ENCODE results near the gene USP47.

Gene USP47

DNA sequence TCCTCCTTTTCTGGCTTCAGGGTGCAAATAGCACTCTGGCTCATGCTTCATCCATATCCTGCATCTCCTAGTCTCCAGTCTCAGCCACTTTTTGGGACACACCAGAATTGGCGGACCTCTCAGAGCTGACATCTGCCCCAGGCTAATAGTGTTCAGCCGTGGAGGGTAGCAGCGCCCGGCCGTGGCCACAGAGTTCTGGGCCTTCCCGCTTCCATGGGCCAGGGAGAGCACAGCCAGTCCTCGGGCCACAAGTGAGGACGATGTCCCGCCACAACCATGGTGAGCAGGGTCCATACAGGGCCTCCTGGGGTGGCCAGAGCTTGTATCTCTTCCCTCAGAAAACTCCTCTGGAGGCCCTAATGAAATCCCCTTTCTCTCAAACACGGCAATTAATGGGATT, 140.7 kb downstream of the USP47 start:
- DNase-seq (ENCODE audit: low spot score), result no peak

DNA sequence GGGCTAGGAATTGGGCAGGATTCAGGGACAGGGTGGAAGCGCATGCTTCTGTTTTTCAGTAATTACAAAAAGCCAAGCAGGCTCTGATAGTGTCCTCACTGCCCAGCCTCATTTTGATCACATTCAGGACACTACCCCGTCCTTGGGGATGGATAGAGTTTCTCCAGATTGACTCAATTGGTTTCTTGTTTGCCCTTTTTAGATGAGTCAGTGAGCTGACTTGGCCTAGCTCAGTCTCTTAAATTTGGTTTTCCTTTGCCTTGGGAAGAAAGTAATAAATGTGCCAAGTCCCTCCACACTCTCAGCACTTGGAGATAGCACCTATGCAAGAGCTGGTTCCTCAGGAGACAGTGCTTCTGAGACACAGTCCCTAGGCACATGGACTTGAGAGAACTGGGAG, 141.2 kb downstream of the USP47 start:
- DNase-seq (ENCODE audit: low spot score), result no peak

DNA sequence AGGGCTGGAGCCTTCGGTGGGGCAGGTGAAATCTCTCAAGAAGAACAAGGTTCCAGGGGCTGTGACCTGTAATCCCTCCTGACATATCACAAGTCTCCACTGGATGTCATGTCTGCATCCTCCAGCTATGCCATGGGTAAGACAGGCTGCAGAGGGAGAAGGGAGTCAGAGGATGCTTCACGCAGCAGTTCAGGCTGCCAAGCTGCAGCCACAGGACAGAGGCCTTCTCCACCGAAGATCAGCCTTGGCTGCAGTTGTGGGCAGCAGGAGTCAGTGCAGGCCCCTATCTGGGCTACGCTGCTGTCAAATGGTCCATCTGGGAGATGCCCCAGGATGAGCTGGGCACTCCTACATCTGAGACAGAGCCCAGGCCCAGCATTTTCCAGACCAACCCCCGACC, 141.7 kb downstream of the USP47 start:
- DNase-seq (ENCODE audit: low spot score), result no peak

DNA sequence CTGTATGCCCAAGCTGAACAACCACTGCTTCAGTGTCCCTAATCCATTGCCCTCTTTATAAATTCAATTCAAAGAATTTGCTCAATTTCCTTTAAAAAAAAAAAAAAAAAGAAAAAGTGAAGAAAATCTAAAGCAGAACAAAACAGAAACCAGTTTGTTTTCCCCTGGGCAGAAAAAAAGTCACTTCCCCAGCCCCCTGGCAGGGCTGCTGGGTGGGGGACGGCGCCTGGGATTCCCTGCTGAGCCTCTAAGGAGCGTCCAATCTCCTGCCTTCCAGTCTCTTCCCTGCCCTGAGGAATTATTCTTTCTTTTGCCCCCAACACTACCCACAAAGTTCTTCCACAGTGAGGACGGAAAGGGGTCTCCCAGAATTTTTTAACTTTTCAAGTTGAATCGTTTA, 142.8 kb downstream of the USP47 start:
- no peak for DNase-seq (ENCODE audit: low spot score)

DNA sequence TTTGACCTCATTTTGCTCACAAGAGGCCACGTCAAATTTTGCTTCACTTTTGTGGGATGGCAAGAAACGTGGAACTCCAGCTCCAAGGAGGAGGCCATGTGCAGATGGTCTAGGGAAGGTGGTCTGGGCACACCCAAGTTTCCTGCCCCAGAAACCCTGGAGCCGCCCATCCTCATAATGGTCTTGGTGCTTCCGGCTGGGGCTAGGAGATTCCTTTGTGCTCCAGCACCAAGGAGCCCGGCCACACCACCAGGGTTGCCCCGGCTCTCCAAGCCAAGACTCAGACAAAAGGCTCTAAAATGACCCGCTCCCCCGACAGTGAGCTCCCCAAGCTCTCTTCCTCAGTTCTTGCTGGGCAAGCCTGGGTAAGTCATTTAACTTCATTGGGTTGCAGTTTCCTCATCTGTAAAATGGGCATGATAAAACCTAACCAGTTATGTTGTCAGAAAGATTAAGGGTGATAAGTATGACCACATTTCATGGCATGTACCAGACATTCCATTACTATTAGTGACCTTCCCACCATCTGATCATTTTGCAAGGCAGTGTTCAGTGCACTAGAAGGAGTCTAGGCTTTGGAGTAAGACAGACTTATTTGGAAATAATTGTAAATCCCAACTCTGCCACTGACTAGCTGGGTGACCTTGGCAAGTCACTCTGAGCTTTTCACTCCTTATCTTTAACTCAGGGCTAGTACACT, 143.4 kb downstream of the USP47 start:
- DNase-seq (ENCODE audit: low spot score), result no peak

DNA sequence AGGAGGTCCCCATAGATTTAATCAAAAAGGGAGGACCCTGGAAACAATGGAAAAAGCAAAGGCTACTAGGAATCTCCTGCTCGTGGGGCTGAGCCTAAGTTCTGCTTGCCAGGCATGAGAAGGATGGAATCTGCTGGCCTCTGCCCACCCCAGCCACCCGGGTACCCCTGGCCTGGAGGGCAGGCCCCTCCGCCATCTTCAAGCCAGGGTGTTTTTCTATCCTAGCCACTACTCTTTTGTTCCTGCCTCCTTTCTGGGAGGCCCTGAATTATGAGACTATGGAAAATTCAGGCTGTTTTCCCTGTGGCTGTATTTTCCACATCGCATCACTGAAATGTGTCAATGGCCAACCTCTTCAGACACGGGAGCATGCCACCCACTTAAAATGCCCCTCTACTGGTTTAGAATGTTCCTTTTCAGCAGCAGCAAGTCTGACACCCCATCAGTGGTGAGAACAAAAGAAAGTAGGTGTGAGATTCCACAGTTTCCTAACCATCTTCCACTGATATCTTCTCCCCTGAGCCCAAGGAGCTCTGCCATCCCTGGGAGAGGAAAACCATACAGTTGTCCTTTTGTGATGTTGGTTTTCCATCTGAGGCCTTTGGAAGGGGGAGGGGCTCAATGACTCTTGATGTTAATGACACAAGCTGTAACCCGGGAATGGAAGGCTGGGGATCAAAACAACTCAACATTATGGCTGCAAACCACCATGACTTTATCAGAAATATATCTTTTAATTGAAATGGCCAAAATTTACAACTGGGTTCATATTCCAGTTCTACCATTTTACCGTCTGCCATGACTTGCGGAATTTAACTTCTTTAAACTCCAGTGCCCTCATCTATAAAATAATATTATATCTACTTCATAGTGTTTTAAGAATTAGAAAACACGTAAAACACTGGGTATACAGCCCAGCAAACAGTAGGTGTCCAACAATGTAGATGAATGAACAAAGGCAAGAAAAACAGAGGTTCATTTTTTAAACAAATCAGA, 144.5 kb downstream of the USP47 start:
- DNase-seq (ENCODE audit: low spot score), result no peak

DNA sequence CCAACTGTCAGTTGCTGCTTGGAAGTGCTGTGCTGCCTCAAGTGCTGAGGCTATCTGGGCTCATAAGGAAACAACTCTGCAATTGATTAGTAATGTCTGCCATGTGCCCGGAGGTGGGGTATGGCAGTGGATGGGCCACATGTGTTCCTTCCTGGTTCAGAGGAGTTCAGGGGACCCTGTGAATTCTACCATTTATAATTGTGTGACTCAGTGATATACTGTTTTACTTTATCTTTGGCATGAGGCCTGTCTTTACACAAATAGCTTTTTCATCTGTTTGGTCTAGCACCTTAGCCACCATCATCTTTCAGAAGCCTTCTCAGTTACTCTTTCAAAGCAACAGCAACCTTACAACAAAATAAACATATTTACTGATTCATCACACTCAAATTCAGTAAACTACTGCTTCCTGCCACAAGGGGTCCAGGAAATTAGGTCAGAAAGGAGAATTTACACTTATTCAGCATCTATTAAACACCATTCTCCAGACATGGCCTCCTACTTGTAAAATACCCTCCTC, 145.8 kb downstream of the USP47 start:
- peak; percentile 47 for DNase-seq (ENCODE audit: low spot score)

DNA sequence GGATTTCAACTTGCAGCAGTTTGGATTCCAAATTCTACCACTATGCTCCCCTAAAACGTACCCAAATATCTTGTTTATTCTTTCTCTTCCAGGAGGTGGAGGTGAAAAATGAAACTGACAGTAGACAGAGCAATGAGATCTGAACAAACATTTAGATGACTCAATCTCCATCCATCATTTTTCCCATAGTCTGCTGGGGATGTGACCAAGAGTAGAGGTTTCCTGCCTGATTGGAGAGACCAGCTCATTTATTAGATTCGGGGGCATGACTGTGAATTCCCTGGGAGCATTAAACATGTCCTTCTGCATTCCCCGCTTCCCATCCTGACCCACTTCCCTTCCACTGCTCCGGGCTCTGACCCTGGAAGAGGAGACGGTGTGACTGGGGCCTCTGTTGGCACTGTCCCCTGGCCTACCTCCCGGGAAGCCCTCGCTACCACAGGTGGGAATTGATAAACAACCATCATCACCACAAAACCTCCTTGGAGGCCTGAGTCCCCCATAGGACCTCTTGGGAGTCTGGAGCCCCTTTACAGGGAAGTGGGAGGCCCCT, 146.4 kb downstream of the USP47 start:
- no peak for DNase-seq (ENCODE audit: low spot score)

DNA sequence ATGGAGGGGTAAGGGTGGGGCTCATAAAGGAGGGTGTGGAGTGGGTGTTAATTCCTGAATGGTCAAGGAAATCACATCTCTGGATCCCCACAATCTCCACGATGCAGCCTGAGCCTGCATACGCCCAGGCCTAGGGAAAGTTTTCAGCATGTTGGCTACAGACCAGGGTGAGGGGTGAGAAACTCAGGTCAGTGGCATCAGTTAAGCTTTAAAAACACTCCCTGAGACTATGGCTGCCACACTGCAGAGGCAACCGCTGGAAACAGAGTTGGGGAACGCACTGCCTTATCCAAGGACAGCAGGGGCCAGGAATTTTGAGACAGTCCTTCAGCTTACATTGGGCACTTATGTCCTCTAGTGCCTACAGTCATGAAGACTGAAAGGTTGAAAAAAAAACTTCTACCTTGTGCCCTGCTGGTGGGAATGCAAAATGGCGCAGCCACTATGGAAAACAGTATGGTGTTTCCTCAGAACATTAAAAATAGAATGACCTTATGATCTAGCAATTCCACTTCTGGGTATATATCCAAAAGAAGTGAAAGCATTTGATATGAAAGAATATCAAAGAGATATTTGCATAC, 147.0 kb downstream of the USP47 start:
- no peak for DNase-seq (ENCODE audit: low spot score)

DNA sequence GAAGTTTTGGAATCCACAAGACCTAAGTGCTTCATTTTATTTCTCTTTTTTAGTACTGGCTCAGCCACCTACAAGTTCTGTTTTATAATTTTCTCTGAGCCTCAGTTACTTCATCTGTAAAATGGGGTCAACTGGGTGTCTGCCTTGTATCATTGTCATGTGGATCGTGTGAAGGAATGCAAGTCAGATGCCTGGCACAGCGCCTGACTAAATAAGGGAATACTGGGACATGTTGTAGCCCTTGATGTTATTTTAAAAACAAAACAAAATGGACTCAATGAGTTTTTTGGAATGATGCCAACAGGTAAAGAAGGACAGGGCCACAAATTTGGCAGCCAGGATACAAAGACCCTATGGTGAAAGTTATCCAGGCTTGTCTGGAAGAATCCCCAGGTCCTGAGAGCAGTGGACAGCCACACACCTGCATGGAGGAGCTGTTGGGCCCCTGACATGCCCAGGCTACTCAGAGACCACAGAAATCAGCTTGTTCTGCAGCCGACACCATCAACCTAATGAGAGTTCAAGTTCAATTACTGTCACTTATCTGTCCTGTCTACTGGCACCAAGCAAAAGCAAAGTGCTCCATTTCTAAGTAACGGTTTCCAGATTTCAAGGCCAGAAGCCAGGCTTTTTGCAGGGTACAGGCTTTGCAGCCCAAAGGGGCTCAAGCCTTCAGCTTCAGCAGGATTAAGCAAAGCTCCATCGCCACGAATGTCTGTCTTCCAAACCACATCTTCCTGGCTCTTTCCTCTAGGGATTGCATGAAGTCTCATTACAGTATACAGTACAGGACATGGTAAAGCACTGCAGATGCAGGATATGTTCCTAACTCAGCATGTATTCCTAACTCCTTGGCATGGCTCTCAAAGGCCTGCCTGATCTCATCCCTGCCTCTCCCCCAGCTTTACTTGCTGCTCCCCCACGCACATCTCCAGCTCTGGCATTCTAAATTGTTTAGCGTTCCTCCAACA, 148.3 kb downstream of the USP47 start:
- DNase-seq (ENCODE audit: low spot score), result no peak

DNA sequence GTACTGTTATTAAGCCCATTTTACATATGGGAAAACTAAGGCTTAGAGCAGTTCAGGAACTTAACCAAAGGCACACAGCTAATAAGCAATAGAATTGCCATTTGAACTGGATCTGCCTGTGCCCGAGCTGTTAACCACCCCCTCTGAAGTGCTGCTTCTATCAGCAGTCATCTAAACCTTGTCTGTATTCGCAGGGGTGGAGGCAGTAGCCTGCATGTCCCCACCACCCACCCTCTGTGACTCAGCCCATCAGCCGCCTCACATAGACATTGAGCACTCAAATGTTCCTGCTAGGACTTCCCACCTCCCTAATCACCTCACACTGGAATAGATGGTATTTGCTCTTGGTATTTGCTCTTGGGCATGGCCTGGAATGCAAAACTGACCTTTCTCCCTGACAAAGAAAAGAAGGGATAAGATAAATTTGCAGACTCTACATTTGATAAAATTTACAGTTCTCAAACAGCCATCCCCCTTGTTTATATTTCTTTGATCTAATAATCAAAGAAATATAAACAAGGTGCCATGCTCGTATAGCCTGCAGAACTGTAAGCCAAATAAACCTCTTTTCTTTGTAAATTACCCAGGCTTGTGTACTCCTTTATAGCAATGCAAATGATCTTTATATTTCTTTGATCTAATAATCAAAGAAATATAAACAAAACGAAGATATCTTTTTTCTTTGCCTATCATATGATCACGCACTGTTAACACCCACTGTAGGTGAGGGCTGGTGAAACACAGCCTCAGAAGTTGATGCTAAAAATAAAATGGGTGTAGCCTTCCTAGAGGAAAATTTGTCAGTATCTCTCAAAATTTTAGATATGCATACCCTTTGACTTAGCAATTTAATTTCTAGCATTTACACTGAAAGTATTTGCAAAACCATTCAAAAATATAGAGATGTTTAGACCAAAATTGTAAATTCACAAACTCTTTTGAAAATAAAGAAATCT, 150.8 kb downstream of the USP47 start:
- DNase-seq (ENCODE audit: low spot score), result no peak

DNA sequence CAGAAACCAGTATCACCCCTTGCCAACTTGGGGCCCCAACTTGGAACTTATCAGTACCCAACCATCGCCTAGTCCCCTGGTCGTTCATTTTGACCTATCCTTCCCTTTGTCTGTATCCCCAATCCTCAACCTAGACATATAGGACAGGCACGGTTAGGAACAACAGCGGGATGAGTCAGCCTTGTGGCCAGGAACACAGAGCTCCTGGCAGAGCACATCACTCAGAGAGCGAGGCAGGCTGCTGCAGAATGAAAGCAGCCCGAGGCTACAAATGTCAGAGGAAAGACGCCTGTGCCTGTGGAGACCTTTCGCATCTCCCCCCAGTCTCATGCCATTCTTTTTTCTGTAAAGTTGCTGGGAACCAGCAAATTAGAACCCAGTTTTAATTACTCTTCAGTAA, 152.1 kb downstream of the USP47 start:
- no peak for DNase-seq (ENCODE audit: low spot score)

DNA sequence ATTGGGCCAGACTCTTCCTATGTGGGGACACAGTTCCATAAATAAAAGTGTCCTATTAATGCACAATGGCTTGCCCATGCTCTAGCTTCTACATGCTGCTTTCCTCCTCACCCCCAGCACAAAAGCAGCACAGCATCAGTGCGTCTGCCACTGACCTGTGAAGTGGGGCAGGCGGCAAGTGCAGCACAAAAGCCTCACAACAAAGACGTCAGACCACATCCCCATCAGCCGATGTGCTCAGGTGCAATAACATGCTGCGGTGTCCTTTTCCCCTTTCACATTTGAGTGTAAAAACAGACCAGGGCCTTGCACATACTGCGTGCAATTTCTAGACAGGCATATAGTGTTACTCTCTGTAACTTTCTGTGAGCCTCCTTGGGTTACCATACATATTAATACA, 153.8 kb downstream of the USP47 start:
- no peak for DNase-seq (ENCODE audit: low spot score)

DNA sequence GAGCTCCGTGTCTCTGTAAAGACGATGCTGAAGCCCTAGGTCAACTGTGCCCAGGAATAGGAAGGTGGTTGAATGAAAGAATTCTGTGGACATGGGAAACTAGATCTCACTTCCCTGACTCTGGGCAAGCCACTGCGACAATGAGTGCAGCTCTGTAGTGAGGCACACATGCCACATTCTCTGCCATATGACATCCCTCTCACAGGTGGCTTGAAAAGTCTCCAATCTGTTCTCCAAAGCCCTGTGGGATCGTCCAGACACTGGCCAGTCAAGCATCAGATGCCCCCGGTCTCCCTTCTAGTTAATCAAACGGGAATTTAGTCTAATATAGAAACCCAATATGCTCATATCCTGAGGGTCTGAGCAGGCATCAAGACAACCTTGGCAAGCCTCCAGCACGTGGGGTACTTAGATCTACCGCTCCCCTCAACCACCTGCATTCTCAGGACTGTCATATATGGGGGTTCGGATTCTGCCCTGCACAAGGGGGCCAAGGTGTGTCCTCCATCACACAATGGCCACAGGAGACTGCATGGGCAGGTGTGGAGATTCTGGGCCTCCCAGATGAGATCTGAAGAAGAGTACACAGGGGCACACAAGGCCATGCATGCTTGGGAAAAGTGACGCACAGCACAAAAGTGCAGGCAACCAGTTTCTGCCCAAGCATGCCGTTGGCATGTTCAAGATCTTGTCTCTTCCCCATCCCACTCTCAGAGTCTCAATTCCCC, 154.7 kb downstream of the USP47 start:
- no peak for DNase-seq (ENCODE audit: low spot score)

DNA sequence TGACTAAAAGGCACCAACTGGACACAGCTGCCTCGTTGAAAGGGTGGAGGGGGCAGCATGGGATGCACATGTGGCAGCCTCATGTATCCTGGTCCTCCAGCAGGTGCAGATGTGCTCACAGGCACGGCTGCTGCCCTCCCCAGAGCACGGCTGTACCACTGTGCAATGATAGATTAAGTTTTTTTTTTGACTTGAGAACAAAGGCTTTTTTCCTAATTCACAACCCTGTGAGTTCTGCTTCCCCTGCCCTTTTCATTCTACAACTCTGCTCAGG, 155.2 kb downstream of the USP47 start:
- no peak for DNase-seq (ENCODE audit: low spot score)

DNA sequence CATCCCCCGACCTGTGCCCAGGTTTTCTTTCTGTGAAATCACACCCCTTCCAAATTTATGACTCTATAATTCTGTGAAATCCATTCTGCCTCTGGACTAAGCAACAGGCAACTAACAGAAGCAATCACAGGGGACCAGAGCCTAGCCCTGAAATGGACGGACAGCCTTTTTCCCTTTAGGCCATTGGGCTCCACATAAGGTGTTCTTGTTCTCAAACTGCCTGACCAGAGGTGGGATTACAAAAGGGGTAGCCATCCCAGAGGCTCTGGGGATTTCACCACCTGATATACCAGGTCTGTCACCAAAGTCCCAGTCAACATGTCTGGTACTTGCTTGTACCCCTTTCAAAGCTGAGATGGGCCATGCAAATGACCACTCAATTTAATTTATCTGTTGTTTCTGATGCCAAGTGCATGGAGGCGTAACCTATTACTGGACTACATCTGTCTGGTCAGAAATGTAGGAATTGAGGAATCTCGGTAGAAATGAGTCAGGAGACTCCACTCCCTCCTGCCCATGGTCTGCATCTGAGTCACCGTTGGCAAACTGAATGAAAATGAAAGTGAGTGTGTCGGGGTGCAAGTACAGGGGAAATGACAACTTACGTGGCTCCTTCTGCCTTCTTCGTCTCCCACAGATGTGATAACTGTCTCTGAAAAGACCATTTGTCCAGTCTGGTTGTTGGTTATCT, 156.5 kb downstream of the USP47 start:
- DNase-seq (ENCODE audit: low spot score), result no peak

DNA sequence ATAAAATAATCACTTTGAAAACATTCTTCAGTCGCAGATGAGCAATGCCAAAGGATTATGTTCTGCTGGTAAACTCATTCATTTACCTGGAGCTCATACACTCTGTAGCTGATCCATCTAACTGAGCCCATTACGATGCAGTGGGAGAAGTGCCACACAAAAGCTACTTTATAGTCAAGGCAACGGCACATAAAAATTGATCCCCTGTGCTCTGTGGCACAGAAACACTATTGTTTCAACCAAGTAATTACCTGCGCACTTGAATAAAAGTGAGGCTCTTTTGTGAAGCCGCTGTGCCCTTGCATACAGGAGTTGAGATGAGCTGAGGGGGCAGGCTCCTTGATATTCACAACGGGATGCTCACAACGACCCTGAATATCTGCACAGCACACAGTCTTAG, 159.4 kb downstream of the USP47 start:
- no peak for DNase-seq (ENCODE audit: low spot score)

DNA sequence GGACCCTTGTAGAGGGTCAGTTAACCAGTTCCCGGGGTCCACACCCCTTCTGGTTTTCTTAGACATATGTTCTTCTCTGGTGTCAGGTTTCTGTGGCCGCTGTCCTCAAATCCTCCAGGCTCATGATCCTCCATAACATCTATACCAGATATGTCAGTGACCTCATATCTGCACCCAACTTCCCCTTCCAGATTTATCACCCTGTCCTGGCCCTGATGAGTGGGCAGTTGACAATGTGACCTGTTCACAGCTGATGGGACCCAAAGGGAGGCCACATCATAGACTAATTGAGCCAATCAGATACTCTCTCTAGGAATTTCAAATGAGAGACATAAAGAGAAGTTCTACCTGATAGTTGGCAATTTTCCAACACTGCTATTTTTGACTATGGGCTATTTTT, 161.6 kb downstream of the USP47 start:
- DNase-seq (ENCODE audit: low spot score), result no peak

DNA sequence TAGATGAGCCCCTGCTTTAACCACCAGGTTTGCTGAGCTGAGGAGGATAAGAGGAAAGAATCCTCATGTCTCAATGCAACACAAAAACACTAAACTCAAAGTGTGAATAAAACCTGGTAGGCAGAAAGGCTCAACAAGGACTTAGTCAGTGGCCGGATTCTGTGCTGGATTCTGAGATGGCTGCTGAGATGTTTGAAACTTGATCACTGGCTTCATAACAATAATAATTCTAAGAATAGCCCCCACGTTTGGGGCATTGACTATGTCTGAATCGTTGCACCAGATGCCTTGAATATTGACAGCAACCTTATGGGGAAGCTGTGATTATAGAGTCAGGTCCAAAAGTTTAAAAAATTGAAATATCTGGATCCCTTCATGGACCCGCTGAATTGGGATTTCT, 162.0 kb downstream of the USP47 start:
- DNase-seq (ENCODE audit: low spot score), result no peak
